Measurements from ENCODE around the gene ENOX1.

DNA sequence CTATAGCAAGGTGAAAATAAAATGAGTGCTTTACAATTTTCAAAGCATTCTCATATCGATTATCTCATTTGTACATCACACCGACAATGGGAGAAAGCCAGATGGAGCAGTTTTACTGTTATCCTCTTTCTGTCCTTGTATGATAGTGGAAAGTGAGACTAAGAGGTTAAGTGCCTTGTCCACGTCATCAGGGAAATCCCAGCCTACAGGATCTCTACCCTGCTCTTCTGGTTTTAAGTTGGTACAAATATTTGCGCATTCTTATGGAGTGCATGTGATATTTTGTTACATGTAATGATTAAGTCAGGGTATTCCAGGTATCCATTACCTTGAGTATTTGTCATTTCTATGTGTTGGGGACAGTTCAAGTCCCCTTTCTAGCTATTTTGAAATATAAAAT, 12.4 kb upstream of the ENOX1 start:
- TF ChIP-seq, protein P1, sequence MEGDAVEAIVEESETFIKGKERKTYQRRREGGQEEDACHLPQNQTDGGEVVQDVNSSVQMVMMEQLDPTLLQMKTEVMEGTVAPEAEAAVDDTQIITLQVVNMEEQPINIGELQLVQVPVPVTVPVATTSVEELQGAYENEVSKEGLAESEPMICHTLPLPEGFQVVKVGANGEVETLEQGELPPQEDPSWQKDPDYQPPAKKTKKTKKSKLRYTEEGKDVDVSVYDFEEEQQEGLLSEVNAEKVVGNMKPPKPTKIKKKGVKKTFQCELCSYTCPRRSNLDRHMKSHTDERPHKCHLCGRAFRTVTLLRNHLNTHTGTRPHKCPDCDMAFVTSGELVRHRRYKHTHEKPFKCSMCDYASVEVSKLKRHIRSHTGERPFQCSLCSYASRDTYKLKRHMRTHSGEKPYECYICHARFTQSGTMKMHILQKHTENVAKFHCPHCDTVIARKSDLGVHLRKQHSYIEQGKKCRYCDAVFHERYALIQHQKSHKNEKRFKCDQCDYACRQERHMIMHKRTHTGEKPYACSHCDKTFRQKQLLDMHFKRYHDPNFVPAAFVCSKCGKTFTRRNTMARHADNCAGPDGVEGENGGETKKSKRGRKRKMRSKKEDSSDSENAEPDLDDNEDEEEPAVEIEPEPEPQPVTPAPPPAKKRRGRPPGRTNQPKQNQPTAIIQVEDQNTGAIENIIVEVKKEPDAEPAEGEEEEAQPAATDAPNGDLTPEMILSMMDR (IDR thresholded peaks at IDR 0.05): no peak
- no peak for TF ChIP-seq POLR2A (IDR thresholded peaks at IDR 0.05)
